K562 (cell line): ENCODE data around the gene NRM. TPM values are rescaled to one million over a fixed set of nuclear protein-coding genes. Genes with fewer than 3 reads are reported as not detected.

Experiments used
- BRD9 ChIP-seq: fragments of 450-650 bp; IDR thresholded peaks from 2 replicates; pipeline ENCODE4 v1.6.1; 2018; ENCODE audit warnings: low read depth; ENCODE audit not compliant: partially characterized antibody
- CEBPZ ChIP-seq: fragments of 150-350 bp; IDR thresholded peaks from 2 replicates; pipeline ENCODE4 v1.6.1; 2014; ENCODE audit warnings: low read depth, mild to moderate bottlenecking, low read length, borderline replicate concordance
- CHD1 ChIP-seq: fragments of 200-600 bp; sonication (generic); IDR thresholded peaks from one replicate; pipeline ENCODE4 v1.6.1; 2012; ENCODE audit warnings: mild to moderate bottlenecking, moderate library complexity, low read length, inconsistent platforms
- CSDE1 ChIP-seq, 2 experiments: fragments of 450-650 bp; IDR thresholded peaks; 2 replicates each; pipeline ENCODE4 v1.6.1; 2016; ENCODE audit warnings: mild to moderate bottlenecking in 1 of 2
- DDX20 ChIP-seq: fragments of 450-650 bp; IDR thresholded peaks from 2 replicates; pipeline ENCODE4 v1.6.1; 2016; ENCODE audit warnings: missing genetic modification characterization, low read depth, mild to moderate bottlenecking, missing compliant biosample characterization, moderate library complexity
- HDAC1 ChIP-seq, 2 experiments: fragments of 450-650 bp; IDR thresholded peaks; 2 replicates each; pipeline ENCODE4 v1.6.1; 2016 to 2017; ENCODE audit warnings: inconsistent platforms in 1 of 2, mild to moderate bottlenecking in 1 of 2, moderate library complexity in 1 of 2
- JUND ChIP-seq, 2 experiments: IDR thresholded peaks; 2 replicates in 1 of 2; 3 replicates in 1 of 2; pipeline ENCODE4 v1.6.1; 2011; ENCODE audit warnings: borderline replicate concordance in 2 of 2, low read depth in 2 of 2, low read length in 2 of 2, improper control_type of control experiment in 1 of 2, missing biosample characterization in 1 of 2, missing genetic modification characterization in 1 of 2, missing genetic modification reagents in 1 of 2
- MYC ChIP-seq, 2 experiments: fragments of 250-450 bp in 1 of 2; sonication (Bioruptor Pico) in 1 of 2; IDR thresholded peaks; 2 replicates each; pipeline versions ENCODE4 v1.5.1 to v1.6.1; 2012 to 2021; ENCODE audit warnings: low read depth in 2 of 2, borderline replicate concordance in 1 of 2, improper control_type of control experiment in 1 of 2, low read length in 1 of 2, mild to moderate bottlenecking in 1 of 2, moderate library complexity in 1 of 2
- NFIC ChIP-seq: fragments of 450-650 bp; IDR thresholded peaks from 2 replicates; pipeline ENCODE4 v1.6.1; 2017; ENCODE audit warnings: mild to moderate bottlenecking, inconsistent platforms
- RHOXF2B ChIP-seq: fragments of 250-450 bp; sonication (Bioruptor Pico); conservative IDR thresholded peaks from 2 replicates; pipeline ENCODE4 v1.5.1; 2021
- SIRT6 ChIP-seq: IDR thresholded peaks from one replicate; pipeline ENCODE4 v1.6.1; 2012; ENCODE audit warnings: low read depth, mild to moderate bottlenecking, control low read depth, inconsistent platforms, low read length, moderate library complexity
- SMARCA5 ChIP-seq: fragments of 450-650 bp; IDR thresholded peaks from 2 replicates; pipeline ENCODE4 v1.6.1; 2016
- TEAD1 ChIP-seq, 2 experiments: fragments of 450-650 bp in 1 of 2; sonication (generic) in 1 of 2; formaldehyde crosslinking; IDR thresholded peaks; 2 replicates each; pipeline versions ENCODE4 v1.4.0 to v1.8.0; 2020 to 2022; ENCODE audit warnings: mild to moderate bottlenecking in 2 of 2, missing genetic modification reagents in 1 of 2
- ZNF318 ChIP-seq, 2 experiments: fragments of 450-650 bp; IDR thresholded peaks; 2 replicates each; pipeline ENCODE4 v1.6.1; 2016; ENCODE audit warnings: mild to moderate bottlenecking in 2 of 2, borderline replicate concordance in 1 of 2, low read depth in 1 of 2, moderate library complexity in 1 of 2
- ZNF655 ChIP-seq: fragments of 250-450 bp; sonication (Bioruptor Pico); IDR thresholded peaks from 2 replicates; pipeline ENCODE4 v1.5.0; 2021
- polyA plus RNA-seq, 8 experiments: library from polyadenylated mRNA; depleted of rRNA in 4 of 8; stranded (reverse) in 5 of 8; unstranded in 3 of 8; fragments of >200 nt; fragmentation: Nextera tagmentation in 2 of 8; fragmentation: Illumina TruSeq in 1 of 8; extraction: Ambion mirVana in 2 of 8; extraction: Trizol in 1 of 8; gene quantifications; 2 replicates each; pipeline versions ENCODE4 v1.2.1 to v1.2.3, GENCODE V29; 2011 to 2014; ENCODE audit warnings: inconsistent platforms in 1 of 8, missing spikeins in 1 of 8
- total RNA-seq, 7 experiments: library from RNA; depleted of rRNA in 6 of 7; stranded (reverse); fragments of >200 nt in 6 of 7; fragmentation: Illumina TruSeq in 2 of 7; extraction: Trizol in 2 of 7; gene quantifications; 2 replicates each; pipeline versions ENCODE4 v1.2.1 to v1.2.3, GENCODE V29; 2011 to 2021; ENCODE audit warnings: low replicate concordance in 1 of 7

Gene NRM
- total and polyA plus RNA-seq, 9 of the 15 experiments (the other 6 are each of a cell fraction or from before 2014, with no cell fraction given) = 9.7 to 58.2 (median 18.1) TPM

GRCh38 chr6:30716879-30717128 lies 26.0 kb upstream of the NRM start (continued):
- TF ChIP-seq JUND (IDR thresholded peaks at IDR 0.05; ENCODE audit: borderline replicate concordance, low read depth, low read length) (no peak), JUND (tag; IDR thresholded peaks at IDR 0.05; ENCODE audit: borderline replicate concordance, low read depth, low read length) (no peak), ZNF655 (CRISPR knock-in tag) (no peak), SIRT6 (no peak), BRD9 (peak; percentile 97), DDX20 (tag) (no peak), RHOXF2B (CRISPR knock-in tag) (no peak), SMARCA5 (no peak), HDAC1 (IDR thresholded peaks at IDR 0.05) (peak in 1 of 2 experiments; percentile 21; a peak in 1 of 4 replicates), CHD1 (peak; percentile 98), NFIC (peak; percentile 88), CEBPZ (no peak), TEAD1 (CRISPR knock-in tag; IDR thresholded peaks at IDR 0.05) (peak in 1 of 2 experiments; percentile 32; a peak in 2 of 4 replicates), MYC (IDR thresholded peaks at IDR 0.05; ENCODE audit: low read depth, low read length) (no peak), MYC (CRISPR knock-in tag; IDR thresholded peaks at IDR 0.05; ENCODE audit: borderline replicate concordance, low read depth) (peak; percentile 91), CSDE1 (IDR thresholded peaks at IDR 0.05) (0 out of 4 replicates have a peak, but pooled peaks of 1 of the 2 experiments have one; percentile 6), ZNF318 (IDR thresholded peaks at IDR 0.05; ENCODE audit: borderline replicate concordance in 1 of 2, low read depth in 1 of 2) (no peak)
